Stimulated activated CD8-positive, alpha-beta memory T cell treated with anti-CD3 and anti-CD28 coated beads, Interleukin-4, amount 100 ng/mL, for 24 hours (primary cell): ENCODE data around the gene RPUSD1.
A peak's percentile ranks its signal among the peaks of the same experiment; 100 is the strongest.

Source experiments
- DNase-seq: peaks from one replicate; pipeline ENCODE4 v3.0.0-alpha.2; 2020; ENCODE audit warnings: low read depth

RPUSD1 gene

DNA sequence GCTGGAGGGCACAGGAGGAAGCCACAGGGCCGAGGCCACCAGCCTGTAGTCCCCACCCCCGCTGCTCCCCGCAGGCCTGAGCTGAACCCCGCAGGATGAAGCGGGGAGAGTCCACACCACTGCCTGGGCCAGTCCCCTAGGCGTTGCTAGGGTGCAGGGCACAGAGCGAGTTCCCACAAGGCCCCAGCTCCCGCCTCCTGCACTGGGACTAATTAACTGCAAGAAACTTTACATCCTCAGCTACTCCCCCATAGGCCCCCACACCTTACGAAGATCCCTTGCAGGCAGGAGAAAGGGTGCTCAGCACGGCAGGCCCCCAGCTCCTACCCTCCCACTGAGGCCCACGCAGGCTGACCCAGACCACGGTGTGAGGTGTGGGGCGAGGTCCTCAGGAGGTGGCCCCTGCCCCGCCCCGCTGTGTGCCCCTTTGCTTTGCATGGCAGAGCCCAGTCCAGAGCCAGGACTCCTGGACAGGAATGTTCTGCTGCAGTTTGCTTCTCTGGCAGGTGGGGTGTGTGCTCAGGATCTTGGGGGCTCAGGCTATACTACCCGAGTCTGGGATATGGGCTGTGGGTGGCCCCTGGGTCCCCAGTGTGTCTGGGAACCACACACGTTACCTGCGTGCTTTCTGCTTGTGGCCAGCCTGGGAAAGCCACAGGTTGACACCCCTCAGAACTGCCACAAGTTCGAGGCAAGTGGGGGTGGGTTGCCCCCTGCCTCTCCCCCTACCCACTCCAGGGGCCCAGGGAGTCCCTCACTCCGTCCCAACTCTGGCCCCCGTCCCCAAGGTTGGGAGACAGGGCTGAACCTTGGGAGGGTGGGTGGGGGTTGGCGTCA lies 11.1 kb upstream of the RPUSD1 start:
- no peak for DNase-seq

DNA sequence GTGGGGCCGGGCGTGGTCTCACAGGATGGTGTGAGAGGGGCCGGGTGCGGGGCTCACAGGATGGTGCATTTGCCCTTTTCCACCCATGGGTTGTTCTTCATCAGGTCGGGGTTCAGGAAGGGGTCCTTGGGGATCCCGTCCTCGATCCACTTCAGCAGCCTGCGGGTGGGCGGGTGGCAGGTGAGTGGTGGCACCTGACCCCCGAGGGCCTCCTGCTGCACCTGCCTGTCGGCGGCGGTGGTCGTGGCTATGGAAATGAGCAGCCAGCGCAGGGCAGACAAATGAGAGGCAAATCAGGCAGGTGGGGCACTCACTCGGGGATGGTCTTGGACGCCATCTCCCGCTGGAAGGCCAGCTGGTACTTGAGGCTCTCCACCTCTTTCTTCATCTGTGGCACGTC lies 10.5 kb upstream of the RPUSD1 start:
- DNase-seq, result no peak

GRCh38 chr16:797686-798085 lies 9.5 kb upstream of the RPUSD1 start:
- DNase-seq, result no peak

DNA sequence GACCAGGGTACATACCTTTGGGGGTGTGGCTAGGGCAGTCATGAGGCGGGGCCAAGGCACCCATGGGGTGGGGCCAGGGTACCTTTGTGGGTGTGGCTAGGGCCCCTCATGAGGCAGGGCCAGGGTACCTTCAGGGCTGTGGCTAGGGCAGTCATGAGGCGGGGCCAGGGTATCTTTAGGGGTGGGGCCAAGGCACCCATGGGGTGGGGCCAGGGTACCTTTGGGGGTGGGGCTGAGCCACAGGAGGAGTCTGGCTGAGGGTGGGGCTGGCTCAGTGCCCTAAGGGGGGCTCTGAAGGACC lies 8.9 kb upstream of the RPUSD1 start:
- no peak for DNase-seq

DNA sequence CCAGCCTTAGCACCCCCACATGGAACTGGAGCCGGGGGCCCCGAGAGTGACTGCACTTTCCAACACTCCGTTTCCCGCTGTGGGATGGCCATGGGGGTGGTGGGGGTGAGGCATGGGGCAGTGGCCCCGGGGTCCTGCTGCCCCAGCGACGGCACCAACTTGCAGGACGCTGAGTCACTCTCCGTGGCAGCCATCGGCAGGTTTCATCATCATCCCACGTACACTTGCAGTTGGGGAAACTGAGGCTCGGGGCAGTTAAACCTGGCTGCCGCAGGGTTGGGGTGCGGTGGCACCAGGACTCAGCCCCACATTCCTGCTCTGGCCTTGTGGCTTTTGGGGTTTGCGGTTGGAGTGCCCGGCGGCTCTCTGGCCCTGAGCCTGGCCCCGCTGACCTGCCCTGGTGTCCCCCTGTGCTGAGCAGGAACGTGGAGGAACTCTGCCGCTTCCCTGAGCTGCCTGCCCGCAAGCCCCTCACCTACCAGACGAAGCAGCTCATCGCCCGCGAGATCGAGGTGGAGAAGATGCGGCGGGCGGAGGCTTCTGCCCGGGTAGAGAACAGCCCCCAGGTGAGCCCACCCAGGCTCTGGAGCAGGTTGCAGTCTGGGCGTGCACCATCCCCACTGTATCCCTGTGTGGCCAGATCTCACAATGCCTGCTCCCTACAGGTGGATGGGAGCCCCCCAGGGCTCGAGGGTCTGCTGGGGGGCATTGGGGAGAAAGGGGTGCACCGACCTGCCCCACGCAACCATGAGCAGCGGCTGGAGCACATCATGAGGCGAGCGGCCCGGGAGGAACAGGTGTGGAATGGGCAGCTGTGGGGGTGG lies 8.3 kb upstream of the RPUSD1 start:
- no peak for DNase-seq

GRCh38 chr16:795580-796229 lies 7.5 kb upstream of the RPUSD1 start:
- DNase-seq, result no peak

DNA sequence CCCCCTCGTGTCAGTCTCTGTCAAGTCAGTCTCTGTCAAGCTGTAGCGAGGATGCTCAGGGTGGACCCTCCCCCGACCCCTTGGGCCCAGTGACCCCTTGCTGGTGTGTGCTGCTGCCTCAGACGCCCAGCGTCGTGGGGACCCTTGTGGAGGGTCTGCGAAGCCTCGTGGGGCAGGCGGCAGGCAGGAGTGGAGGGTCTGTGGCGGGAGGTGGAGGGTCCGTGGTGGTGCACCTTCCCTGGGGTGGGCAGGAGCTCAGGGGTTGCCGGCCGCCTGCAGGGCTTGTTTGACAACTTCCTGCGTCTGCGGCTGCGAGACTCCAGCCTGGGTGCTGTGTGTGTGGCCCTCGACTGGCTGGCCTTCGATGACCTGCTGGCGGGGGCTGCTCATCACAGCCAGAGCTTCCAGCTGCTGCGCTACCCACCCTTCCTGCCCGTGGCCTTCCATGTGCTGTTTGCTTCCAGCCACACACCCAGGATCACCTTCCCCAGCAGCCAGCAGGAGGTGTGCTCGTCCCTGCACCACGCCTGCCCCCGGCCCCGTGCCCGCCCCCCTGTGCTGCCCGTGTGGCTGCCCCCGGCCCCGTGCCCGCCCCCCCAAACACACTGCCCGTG lies 6.8 kb upstream of the RPUSD1 start:
- DNase-seq, result no peak

- no peak for DNase-seq
Observed at GRCh38 chr16:794091-794822, 6.1 kb upstream of the RPUSD1 start.

DNA sequence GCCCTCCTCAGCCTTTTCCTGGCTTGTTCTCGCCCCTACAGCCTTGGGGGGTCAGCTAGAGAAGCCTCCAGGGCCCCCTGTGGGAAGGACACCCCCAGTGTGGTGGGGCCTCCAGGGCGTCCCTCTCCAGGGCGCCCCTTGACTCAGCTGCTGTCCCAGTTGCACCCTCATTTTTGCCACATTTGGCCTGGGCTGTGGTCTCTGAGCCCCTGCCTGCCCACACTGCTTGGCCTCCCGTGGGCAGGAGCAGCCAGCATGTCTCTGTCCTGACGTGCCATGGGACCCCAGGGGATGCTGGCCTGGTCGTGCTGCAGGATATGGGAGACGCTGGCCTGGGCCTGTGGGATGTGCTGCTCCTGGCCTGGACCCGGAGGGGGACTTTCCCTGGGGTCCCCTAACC lies 5.2 kb upstream of the RPUSD1 start:
- DNase-seq, result no peak

DNA sequence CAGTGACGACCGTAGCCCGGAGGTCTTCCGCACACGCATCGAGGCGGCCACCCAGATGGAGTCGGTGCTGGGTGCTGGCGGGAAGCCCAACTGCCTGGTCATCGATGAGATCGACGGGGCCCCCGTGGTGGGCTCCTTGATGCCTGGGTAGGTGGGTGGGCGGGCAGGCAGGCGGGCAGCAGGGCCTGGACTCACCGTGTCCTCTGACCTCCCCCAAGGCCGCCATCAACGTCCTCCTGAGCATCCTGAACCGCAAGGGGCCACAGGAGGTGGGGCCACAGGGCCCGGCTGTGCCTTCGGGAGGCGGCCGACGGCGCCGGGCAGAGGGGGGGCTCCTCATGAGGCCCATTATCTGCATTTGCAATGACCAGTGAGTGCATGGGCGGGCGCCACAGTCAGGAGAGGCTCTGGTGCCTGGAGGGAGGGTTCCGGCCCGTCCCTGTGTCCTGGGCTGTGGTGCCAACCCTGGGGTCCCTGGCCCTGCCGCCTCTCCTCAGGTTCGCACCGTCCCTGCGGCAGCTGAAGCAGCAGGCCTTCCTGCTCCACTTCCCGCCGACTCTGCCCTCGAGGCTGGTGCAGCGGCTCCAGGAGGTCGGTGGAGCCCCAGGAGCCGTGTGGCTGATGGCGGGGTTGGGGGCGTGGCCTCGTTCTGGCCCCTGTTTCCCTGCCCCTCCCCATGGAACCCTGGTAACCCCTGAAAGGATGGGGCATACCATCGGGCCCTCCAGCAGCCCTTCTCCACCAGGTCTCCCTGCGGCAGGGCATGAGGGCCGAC lies 4.2 kb upstream of the RPUSD1 start:
- no peak for DNase-seq

DNA sequence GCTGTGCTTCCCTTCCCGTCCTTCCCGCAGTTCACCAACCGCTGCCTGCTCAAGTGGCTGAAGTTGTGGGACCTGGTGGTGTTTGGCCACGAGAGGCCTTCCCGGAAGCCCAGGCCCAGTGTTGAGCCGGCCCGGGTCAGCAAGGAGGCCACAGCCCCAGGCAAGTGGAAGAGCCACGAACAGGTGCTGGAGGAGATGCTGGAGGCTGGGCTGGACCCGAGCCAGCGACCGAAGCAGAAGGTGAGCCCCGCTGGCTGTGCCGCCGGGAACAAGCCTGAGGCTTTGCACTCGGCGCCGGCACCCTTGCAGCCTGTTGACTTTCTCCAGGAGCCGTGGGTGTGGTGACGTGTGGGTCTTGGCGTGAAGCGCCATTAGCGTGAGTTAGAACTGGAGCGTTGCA lies 3.0 kb upstream of the RPUSD1 start:
- no peak for DNase-seq

DNA sequence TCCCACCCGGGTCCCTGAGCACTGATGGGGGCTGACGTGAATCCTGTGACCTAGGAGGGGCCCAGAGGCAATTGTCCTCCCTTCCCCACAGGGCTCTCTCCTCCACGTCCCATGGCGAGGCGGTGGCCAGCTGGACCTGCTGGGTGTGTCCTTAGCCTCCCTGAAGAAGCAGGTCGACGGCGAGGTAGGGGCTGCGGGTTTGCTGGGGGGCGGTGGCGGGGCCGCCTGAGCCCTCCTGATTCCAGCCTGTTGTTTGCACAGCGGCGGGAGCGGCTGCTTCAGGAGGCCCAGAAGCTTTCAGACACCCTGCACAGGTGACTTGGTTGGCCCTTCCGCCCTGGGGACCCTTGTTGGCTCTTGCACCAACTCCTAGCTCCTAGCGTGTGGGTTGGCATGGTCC lies 1.9 kb upstream of the RPUSD1 start:
- DNase-seq, result no peak

- no peak for DNase-seq
Observed at GRCh38 chr16:789191-789850, 1.1 kb upstream of the RPUSD1 start.

DNA sequence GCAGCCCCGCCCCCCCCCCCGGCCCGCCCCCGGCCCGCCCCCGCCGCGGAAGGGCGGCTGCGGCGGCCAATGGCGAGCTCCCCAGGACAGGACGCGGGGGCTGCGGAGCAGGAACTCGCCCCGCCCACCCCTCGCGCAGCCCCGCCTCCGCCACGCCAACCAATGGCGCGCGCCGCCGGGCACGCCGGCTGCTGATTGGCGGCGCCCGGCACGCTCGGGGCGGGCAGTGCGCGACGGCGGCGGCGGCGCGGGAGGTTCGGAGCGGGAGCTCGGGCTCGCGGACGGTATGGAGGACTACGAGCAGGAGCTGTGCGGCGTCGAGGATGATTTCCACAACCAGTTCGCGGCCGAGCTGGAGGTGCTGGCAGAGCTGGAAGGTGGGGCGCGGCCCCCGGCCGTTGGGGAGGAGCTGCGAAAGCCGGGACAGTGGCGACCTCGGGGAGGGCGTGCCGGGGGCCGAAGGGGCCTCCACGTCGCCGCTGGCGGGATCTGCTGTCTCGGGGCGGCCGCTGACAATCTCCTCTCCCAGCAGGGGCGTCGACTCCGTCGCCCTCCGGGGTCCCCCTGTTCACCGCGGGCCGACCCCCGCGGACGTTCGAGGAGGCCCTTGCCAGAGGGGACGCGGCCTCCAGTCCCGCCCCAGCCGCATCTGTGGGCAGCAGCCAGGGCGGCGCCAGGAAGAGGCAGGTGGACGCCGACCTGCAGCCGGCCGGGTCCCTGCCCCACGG lies 382 bp upstream of the RPUSD1 start, which contains the start of gene CHTF18:
TSS of gene CHTF18 (plus strand) at position 222 of the 728 bp plus-strand sequence. CDS start at position 287, 65 bp downstream.
- DNase-seq, result peak; percentile 86

DNA sequence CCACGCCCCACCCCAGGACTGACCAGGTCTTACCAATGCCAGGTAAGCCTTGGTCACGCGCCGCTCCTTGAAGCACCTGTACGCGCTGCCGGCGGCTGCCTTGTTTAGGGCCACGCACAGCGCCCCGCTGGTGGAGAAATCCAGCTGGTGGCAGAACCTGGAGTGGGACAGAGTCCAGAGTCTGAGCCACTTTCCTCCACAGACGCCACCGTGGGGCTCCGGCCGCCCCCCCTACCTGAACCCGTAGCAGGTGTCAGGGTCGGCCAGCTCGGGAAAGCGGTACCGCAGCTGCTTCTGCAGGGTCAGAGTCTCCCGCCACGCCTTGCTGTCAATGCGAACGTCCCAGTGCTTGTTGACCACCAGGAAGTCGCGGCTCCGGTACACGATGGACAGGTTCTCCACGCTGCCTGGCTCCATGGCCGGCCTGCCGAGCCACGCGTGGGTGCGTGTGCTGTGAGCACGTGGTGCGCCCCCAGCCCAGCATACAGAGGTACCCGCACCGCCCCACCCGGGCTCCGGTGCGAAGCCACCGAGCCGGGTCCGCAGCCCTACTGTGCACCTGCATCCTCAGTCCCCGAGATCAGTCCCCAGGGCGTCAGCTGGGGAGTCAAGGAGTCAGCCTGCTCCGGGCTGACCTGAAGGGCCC lies 737 bp downstream of the RPUSD1 start:
- no peak for DNase-seq

GRCh38 chr16:785563-786535 lies 2.3 kb downstream of the RPUSD1 start:
- DNase-seq, result peak; percentile 63

DNA sequence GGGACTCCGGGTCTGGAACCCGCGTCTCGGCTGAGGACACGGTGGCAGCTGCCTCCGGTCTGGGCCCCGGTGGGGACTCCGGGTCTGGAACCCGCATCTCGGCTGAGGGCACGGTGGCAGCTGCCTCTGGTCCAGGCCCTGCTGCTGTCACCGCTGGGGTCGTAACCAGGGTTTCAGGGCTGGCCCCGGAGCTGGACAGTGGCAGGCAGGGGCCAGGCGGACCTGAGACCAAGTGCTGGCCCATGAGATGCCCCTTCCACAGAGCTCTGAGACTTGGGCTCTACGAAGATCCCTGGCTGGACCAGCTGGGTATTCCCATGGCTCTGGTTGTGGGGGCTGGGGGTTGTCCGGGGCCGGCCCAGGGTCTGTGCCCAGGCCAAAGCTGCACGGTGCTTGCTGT lies 3.8 kb downstream of the RPUSD1 start:
- no peak for DNase-seq
